GM19372 (cell line): ENCODE measurements around the gene GRM2.

Source experiments
- ATAC-seq: cut with Tn5 transposase; IDR thresholded peaks from one replicate; pipeline ENCODE4 v1.9.1; 2021; ENCODE audit warnings: mild to moderate bottlenecking, low read depth, moderate library complexity; ENCODE audit not compliant: unreplicated experiment

Gene GRM2

GRCh38 chr3:51703761-51704510, 2.9 kb upstream of the GRM2 start:
- ATAC-seq = no peak

DNA sequence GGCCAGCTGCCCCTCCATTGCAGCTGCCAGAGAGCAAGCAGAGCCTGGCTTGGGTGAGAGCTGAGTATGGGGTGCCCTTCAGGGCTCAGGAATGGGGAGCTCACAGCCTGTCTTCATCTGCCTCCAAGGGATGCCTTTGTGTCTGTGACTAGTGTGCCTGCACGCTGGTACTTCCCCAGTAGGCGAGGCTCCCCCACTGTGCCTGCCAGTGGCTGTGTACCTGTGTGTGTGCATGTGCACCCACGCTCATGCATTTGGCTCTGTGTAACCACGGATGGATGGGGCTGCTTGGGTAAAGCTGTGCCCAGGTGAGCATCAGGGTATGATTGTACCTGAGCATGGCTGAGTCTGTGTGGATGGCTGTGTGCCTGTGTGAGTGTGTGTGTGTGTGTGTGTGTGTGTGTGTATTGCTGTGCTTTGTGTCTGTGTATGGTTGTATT, 2.3 kb upstream of the GRM2 start:
- ATAC-seq = no peak

- no peak for ATAC-seq
Measured at GRCh38 chr3:51705276-51706020, 1.4 kb upstream of the GRM2 start.

DNA sequence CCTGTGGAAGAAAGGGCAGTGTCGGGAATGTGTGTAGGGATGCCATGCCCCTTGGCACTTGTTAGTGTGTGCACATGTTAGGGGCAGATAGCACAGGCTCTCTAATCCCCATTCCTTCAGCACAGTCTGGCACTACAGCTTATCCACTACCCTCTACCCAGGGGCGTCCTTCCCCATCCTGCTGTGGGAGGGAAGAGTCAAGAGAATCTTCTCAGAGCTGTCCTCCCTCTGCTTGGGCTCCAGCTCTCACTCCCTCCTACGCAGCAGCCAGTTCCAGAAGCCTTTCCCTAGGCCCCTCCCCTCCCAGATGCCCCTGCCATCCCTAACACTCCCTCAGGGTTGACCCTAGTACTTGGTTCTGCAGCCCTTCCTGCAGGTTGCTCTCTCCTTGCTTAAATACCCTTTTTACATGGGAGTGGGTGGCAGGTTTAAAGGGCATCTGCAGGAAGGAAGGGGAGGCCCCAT, 815 bp upstream of the GRM2 start:
- ATAC-seq = no peak

- no peak for ATAC-seq
Measured at GRCh38 chr3:51708216-51708845, 1.5 kb downstream of the GRM2 start.

- no peak for ATAC-seq
Measured at GRCh38 chr3:51709004-51709420, 2.1 kb downstream of the GRM2 start.

GRCh38 chr3:51709675-51710074, 2.8 kb downstream of the GRM2 start:
- no peak for ATAC-seq

- no peak for ATAC-seq
Measured at GRCh38 chr3:51710631-51711351, 3.9 kb downstream of the GRM2 start.

GRCh38 chr3:51711352-51712037, 4.6 kb downstream of the GRM2 start:
- ATAC-seq = no peak

- ATAC-seq = no peak
Measured at GRCh38 chr3:51712038-51712420, 5.2 kb downstream of the GRM2 start.

GRCh38 chr3:51712511-51712931, 5.7 kb downstream of the GRM2 start:
- no peak for ATAC-seq

DNA sequence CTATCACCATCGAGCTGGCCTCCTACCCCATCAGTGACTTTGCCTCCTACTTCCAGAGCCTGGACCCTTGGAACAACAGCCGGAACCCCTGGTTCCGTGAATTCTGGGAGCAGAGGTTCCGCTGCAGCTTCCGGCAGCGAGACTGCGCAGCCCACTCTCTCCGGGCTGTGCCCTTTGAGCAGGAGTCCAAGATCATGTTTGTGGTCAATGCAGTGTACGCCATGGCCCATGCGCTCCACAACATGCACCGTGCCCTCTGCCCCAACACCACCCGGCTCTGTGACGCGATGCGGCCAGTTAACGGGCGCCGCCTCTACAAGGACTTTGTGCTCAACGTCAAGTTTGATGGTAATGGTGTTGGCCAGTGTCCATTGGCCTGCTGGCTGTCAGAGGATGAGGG, 6.1 kb downstream of the GRM2 start:
- no peak for ATAC-seq

DNA sequence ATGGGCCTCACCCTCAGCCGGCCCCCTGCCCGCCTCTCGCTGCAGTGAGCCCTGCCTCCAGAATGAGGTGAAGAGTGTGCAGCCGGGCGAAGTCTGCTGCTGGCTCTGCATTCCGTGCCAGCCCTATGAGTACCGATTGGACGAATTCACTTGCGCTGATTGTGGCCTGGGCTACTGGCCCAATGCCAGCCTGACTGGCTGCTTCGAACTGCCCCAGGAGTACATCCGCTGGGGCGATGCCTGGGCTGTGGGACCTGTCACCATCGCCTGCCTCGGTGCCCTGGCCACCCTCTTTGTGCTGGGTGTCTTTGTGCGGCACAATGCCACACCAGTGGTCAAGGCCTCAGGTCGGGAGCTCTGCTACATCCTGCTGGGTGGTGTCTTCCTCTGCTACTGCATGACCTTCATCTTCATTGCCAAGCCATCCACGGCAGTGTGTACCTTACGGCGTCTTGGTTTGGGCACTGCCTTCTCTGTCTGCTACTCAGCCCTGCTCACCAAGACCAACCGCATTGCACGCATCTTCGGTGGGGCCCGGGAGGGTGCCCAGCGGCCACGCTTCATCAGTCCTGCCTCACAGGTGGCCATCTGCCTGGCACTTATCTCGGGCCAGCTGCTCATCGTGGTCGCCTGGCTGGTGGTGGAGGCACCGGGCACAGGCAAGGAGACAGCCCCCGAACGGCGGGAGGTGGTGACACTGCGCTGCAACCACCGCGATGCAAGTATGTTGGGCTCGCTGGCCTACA, 8.5 kb downstream of the GRM2 start:
- ATAC-seq = no peak

- ATAC-seq = no peak
Measured at GRCh38 chr3:51715977-51716294, 9.1 kb downstream of the GRM2 start.

DNA sequence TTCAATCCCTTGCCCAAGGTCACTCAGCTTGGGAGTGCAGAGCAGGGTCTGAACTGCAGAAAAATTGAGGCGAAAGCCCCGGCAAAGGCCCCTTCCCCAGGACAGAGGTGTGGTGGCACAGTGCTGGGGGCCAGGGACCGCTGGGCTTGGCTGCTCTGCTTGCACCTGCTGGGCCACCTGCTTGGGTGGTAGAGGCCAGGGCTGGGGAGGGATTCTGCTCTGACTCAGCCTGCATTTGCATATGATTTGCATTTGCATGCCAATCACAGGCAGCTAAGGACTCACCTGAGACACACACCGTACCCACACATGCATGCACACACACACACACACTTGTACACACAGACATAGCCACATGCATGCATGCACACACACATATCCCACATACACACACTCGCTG, 9.9 kb downstream of the GRM2 start:
- no peak for ATAC-seq

DNA sequence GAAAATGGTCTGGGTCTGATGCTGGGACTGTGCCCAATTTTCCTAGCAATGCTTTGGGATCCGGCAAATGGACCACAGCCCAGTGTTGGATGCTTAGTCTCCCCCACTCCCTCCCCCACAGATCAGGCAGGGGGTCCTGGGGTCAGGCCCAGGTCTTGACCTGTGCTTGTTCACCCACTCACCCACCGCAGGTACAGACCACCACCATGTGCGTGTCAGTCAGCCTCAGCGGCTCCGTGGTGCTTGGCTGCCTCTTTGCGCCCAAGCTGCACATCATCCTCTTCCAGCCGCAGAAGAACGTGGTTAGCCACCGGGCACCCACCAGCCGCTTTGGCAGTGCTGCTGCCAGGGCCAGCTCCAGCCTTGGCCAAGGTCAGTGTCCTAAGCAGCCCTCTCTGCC, 10.6 kb downstream of the GRM2 start:
- ATAC-seq = no peak

DNA sequence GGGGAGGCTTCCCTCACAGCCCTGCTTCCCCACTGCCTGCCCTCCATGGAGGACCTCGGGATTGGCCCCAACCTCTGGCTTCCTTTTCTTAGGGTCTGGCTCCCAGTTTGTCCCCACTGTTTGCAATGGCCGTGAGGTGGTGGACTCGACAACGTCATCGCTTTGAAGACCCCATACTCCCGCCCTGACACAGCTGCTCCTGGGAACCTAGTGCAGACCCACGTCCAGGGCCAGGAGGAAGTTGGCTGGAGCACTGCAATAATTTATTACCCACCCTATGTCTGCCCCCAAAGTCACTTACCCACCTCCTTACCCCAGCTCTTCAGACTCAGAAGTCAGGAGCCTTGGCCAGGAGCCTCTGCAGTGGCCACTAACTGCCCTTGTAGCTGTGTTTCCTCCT, 11.1 kb downstream of the GRM2 start:
- ATAC-seq = no peak

DNA sequence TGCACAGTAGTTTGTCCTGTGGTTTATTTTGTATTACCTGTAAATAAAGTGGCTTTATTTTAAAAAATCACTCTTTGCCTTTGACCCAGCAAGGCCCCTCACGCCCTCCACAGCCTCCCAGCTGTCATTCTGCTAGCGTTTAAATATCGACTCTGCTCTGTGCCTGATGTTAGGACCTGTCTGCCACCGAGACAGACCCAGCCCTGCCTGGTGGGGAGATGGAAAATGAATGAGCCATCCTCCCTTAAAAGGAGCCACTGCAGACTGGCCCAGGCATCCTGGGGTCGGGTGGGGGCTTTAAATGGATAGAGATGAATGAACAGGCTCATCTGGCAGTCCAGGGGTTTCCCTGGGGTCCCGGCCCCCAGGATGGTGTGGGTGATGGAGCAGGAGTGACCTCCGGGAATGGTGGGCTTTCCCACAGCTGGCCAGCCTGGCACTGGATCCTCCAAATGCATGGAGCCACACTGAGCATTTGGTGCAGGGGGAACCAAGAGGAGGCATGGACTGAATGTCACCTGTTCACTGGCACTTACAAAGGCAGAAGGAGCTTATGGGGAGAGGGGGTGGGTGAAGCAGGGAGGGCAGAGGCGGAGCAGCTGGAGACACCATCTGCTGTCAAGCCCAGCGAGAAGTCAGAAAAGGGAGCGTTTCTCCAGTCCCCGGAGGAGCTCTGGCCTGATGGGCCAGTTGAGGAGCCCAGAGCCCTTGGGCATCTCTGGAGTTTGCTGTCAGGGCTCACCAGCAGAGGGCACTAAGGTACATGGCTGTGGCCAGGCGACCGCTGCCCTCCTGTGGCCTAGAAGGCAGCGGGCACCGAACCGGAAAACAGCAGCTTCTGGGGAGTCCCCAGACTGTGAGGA, 11.9 kb downstream of the GRM2 start:
- ATAC-seq = no peak
